Activated CD4-positive, CD25-positive, alpha-beta regulatory T cell treated with anti-CD3 and anti-CD28 coated beads, Interleukin-2, amount 50 U/mL, for 24 hours (primary cell): Measurements from ENCODE around the gene PADI1.

Source experiments
- ATAC-seq, 2 donors: fragments of 150-1000 bp; cut with Tn5 transposase; one replicate each; pipeline ENCODE4 v1.10.0; 2021; ENCODE audit warnings: mild to moderate bottlenecking in 1 of 2, moderate library complexity in 1 of 2

The PADI1 gene

GRCh38 chr1:17244821-17245740, 40.2 kb downstream of the PADI1 start:
- ATAC-seq: no peak

GRCh38 chr1:17245816-17246325, 40.9 kb downstream of the PADI1 start:
- ATAC-seq: no peak

GRCh38 chr1:17246971-17247370, 42.0 kb downstream of the PADI1 start:
- no peak for ATAC-seq

GRCh38 chr1:17248781-17249180, 43.9 kb downstream of the PADI1 start, which contains the start of gene PADI3:
PADI3 (plus strand) TSS chr1:17249098; CDS start chr1:17249138, 40 bp downstream.
- no peak for ATAC-seq

- ATAC-seq: no peak
Measured at GRCh38 chr1:17250601-17251000, 45.7 kb downstream of the PADI1 start.

- no peak for ATAC-seq
Measured at GRCh38 chr1:17251246-17251645, 46.3 kb downstream of the PADI1 start.

GRCh38 chr1:17251701-17252376, 46.9 kb downstream of the PADI1 start:
- no peak for ATAC-seq

- ATAC-seq: no peak
Measured at GRCh38 chr1:17255336-17255735, 50.4 kb downstream of the PADI1 start.

GRCh38 chr1:17258116-17258757, 53.3 kb downstream of the PADI1 start:
- no peak for ATAC-seq

GRCh38 chr1:17258758-17259130, 53.8 kb downstream of the PADI1 start:
- ATAC-seq: no peak

GRCh38 chr1:17259233-17259873, 54.4 kb downstream of the PADI1 start:
- ATAC-seq: no peak

GRCh38 chr1:17260264-17260663, 55.3 kb downstream of the PADI1 start:
- no peak for ATAC-seq

- no peak for ATAC-seq
Measured at GRCh38 chr1:17260738-17261137, 55.8 kb downstream of the PADI1 start.

GRCh38 chr1:17263936-17264335, 59.0 kb downstream of the PADI1 start:
- ATAC-seq: no peak

GRCh38 chr1:17264470-17264869, 59.5 kb downstream of the PADI1 start:
- no peak for ATAC-seq

GRCh38 chr1:17265162-17265561, 60.2 kb downstream of the PADI1 start:
- ATAC-seq: no peak

GRCh38 chr1:17265950-17266349, 61.0 kb downstream of the PADI1 start:
- ATAC-seq: no peak

GRCh38 chr1:17270891-17271765, 66.2 kb downstream of the PADI1 start:
- ATAC-seq: no peak

- ATAC-seq: no peak
Measured at GRCh38 chr1:17272066-17272465, 67.1 kb downstream of the PADI1 start.

GRCh38 chr1:17272646-17273045, 67.7 kb downstream of the PADI1 start:
- no peak for ATAC-seq

GRCh38 chr1:17273096-17273495, 68.2 kb downstream of the PADI1 start:
- no peak for ATAC-seq
